GM12892 (cell line): ENCODE data around the gene BPIFA2.
"Not testable (repeated sequence)": the region's sequence is repeated elsewhere in the genome, so short reads cannot be mapped to it uniquely, and the experiment has no call there.

Experiments used
- DNase-seq: peaks from one replicate; pipeline ENCODE4 v3.0.0; 2011; ENCODE audit not compliant: insufficient read length
- FAIRE-seq: peaks from 2 replicates; lab custom pipeline; 2011; peaks lifted over from hg19 to GRCh38; lab: Jason Lieb, UNC
- POLR2A ChIP-seq: IDR thresholded peaks from 2 replicates; pipeline ENCODE4 v1.6.1; 2011; ENCODE audit warnings: low read depth, low read length, control low read depth
- POLR2AphosphoS5 ChIP-seq: IDR thresholded peaks from 2 replicates; pipeline ENCODE4 v1.6.1; 2011; ENCODE audit warnings: low read depth, low read length, control low read depth
- TAF1 ChIP-seq: IDR thresholded peaks from 2 replicates; pipeline ENCODE4 v1.6.1; 2011; ENCODE audit warnings: low read depth, mild to moderate bottlenecking, control low read depth, low read length, borderline replicate concordance

Gene BPIFA2

DNA sequence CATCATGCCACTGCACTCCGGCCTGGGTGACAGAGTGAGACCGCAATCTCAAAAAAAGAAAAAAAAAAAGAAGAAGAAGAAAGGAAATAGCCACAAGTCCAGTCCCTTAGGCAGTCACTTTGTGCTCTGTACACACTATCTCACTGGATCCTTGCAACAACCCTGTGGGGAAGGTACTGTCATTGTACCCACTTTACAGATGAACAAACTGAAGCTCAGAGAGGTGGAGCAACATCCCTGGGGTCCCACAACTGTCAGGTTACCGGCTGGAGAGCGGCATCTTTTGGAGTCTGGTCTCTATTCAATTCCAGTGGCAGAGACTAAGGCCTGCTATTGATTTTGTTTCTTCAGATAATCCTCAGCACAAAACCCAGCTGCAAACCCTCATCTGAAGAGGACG lies 12.2 kb downstream of the BPIFA2 start:
- TF ChIP-seq POLR2AphosphoS5: no peak
- no peak for FAIRE-seq
- no peak for DNase-seq

DNA sequence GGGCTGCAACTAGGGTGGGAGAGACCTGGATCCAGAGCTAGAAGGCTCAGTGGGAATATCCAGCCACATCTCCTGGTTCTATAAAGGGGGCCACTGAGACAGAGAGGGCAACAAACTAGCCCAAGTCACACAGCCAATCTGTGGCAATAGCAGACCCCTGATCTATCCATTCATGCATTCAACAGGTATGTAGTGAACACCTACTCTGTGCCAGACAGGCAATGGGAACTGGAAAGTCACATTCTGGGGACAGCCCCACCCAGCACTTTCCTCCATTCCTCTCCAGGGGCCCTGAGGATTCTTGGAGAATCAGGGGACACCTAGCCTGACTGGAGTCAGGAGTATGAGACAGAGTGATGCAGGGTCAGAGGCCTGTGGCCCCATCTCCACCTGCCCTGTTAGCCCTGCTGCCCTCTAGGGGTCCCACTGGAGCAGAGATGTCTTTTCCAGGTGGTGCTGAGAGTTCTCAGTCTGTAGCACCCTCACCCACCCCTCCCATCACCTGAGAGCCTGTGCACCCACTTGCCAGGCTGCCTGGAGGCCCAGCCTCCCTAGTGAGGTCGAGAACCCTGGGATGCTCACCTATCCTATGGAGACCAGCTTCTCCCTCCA lies 13.6 kb downstream of the BPIFA2 start:
- TF ChIP-seq TAF1 (no peak), POLR2A (no peak), POLR2AphosphoS5 (no peak)
- no peak for FAIRE-seq
- no peak for DNase-seq

DNA sequence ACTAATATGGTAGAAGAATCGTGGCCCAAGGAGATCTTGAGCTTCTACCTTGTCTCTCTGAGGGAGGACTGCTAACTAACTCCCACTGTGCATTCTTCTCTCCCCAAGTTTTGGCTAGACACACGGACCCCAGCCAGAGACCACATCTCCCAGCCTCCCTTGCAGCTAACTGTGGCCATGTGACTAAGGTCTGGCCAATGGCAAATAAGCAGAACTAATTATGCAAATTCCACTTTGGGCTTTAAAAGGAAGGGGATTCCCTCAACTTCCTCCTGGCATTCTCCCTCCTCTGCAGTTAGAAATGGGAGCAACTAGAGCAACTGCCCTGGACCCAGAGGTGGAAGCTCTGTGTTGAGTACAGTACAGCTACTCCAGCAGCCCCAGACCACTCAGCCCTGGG lies 15.4 kb downstream of the BPIFA2 start:
- DNase-seq (no peak), FAIRE-seq (no peak)
- no peak for TF ChIP-seq POLR2AphosphoS5
- TF ChIP-seq TAF1: no peak
- no peak for TF ChIP-seq POLR2A

DNA sequence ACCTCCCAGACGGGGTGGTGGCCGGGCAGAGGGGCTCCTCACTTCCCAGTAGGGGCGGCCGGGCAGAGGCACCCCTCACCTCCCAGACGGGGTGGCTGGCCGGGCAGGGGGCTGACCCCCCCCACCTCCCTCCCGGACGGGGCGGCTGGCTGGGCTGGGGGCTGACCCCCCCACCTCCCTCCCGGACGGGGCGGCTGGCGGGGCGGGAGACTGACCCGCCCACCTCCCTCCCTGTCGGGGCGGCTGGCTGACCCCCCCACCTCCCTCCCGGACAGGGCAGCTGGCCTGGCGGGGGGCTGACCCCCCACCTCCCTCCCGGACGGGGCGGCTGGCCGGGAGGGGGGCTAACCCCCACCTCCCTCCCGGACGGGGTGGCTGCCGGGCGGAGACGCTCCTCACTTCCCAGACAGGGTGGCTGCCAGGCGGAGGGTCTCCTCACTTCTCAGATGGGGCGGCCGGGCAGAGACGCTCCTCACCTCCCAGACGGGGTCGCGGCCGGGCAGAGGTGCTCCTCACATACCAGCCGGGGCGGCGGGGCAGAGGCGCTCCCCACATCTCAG lies 17.2 kb downstream of the BPIFA2 start:
- not testable (repeated sequence) for DNase-seq

DNA sequence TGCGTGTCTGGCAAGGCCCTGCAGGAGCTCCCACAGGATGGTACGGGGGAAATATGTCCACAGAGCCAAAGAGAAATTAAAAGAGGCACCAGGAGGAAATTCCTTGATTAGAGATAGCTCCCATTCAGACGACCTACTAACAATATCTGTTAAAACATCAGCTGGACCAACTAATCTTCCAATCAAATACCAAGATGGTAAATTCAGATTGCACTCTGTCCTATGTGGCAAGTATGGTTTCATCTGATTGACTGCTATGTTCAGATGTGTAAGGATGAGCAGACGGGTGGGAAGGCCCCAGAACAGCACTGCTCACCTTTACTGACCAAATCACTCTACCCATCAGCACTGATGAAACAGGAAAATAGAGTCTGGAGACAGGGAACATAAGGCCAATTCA lies 19.5 kb downstream of the BPIFA2 start:
- no peak for TF ChIP-seq POLR2AphosphoS5
- TF ChIP-seq TAF1: no peak
- no peak for TF ChIP-seq POLR2A
- no peak for FAIRE-seq

More for the DNA sequence above, 17.2 kb downstream of the BPIFA2 start:
- not testable (repeated sequence) for FAIRE-seq

DNA sequence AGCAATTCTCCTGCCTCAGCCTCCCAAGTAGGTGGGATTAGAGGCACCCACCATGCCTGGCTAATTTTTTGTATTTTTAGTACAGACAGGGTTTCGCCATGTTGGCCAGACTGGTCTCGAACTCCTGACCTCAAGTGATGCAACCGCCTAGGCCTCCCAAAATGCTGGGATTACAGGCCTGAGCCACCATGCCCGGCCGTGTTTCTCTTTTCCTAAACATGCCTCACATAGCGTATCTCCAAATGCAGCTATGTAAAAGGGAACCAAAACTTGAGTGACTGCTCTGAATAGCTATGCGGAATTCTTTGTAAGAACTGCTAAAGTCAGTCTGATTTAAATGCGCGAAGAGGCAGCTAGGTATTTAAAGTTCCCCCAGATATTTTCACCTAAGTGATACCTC lies 20.5 kb downstream of the BPIFA2 start:
- TF ChIP-seq POLR2A (no peak), POLR2AphosphoS5 (no peak), TAF1 (no peak)
- no peak for FAIRE-seq

More for the DNA sequence above, 19.5 kb downstream of the BPIFA2 start:
- no peak for DNase-seq

DNA sequence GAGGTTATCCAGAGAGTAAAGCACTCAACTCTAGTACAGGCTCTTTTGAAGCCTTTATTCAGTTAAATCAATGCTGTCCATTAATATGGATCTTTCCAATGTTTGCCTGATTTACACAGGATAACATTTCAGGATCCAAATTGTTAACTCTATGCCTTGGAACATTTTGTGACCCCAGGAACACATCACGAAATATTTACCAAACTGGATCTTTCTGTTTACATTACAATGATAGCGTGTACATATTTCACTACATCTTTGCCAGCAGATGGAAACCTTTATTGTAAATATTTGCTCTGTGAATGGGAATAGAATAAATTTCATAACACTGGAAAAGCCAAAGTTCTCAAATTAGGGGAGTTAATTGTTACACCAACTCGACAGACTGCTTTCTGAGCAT lies 23.5 kb downstream of the BPIFA2 start:
- no peak for DNase-seq
- no peak for FAIRE-seq
- TF ChIP-seq POLR2AphosphoS5: no peak
- no peak for TF ChIP-seq TAF1
- no peak for TF ChIP-seq POLR2A

More for the DNA sequence above, 20.5 kb downstream of the BPIFA2 start:
- no peak for DNase-seq

DNA sequence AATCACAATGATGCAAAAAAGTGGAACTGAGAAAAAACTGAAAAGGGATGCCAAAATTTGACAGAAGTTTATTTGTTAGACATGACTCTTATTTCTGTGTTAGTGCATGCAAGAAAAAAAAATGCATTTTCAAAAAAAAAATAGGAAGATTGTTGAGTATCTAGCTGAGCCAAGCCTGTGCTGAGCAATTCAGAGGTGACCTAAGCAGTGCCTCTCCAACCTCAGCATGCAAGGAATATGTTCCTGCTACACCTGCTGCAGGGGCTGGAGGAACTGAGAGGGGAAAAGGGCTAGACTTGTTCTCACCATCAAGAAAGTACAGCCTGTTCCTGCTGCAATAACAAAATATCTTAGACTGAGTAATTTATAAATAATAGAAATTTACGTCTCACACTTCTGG lies 24.0 kb downstream of the BPIFA2 start:
- FAIRE-seq (no peak), DNase-seq (no peak)
- TF ChIP-seq TAF1: no peak
- no peak for TF ChIP-seq POLR2AphosphoS5
- TF ChIP-seq POLR2A: no peak

DNA sequence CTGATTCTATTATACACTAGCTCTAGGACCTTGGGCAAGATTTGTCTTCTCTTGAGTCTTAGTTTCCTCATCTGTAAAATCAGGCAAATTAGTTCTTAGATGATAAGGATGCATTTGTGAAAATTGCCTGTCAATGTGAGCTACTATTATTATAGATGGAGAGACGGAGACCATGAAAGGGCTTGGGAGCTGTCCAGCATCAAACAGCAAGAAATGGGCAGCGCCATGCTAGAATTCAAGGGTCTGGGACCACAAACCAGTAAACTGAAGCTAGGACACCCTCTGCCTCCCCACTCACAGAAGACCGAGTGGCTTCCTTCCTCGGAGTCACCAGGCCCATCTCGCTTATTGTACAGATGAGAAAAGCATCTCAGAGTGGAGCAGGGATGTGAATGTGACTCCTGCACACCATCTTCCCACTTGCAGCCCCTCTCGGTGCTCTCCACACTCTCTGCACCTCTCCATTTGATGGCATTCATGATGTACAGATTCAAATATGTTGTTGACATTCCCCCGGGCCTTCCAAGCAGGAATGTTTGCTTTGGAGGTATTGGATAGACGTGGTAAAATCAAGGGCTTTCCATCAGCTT lies 25.0 kb downstream of the BPIFA2 start:
- DNase-seq (no peak), FAIRE-seq (no peak)

DNA sequence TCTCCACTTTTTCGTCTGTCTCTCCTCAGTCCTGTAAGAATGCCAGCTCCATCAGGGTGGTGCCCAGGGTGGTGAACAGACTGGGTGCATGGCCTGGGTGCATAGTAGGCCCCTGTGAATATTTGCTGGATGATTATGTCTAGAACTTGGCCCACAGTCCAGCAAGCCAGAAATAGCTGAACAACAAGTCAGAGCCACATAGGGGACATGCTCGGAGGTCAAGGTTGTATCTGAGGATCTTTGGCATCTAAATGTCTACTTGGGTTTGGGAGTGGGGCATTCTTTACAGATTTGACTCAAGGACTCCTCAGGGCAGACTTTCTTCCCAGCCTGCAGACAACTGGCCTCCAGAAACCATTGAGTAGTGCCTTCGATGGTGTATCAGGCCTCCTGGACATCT lies 31.1 kb downstream of the BPIFA2 start:
- DNase-seq: no peak
- TF ChIP-seq POLR2AphosphoS5 (no peak), TAF1 (no peak), POLR2A (no peak)
- FAIRE-seq: no peak

More for the DNA sequence above, 25.0 kb downstream of the BPIFA2 start:
- TF ChIP-seq POLR2AphosphoS5: no peak
- TF ChIP-seq POLR2A: no peak
- no peak for TF ChIP-seq TAF1

DNA sequence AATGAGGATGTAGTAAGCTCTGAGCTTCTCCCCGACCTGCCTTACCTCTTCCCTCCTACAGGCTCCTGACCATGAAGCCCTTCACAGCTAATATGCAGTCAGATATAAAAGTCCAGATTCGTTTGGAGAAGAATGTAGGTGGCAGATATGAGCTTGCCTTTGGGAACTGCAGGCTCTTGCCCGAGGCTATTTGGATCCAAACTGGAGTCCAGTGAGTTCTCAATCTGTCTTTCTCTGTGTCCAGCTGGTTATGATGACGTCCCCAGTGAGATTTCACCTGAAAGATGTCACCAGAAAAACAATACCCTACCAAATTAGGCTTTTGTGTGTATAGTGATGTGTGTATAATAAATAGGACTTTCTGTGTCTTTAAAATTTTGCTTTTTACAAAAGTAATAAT lies 34.5 kb downstream of the BPIFA2 start:
- FAIRE-seq (no peak), DNase-seq (no peak)
- TF ChIP-seq POLR2A: no peak
- no peak for TF ChIP-seq POLR2AphosphoS5
- no peak for TF ChIP-seq TAF1

DNA sequence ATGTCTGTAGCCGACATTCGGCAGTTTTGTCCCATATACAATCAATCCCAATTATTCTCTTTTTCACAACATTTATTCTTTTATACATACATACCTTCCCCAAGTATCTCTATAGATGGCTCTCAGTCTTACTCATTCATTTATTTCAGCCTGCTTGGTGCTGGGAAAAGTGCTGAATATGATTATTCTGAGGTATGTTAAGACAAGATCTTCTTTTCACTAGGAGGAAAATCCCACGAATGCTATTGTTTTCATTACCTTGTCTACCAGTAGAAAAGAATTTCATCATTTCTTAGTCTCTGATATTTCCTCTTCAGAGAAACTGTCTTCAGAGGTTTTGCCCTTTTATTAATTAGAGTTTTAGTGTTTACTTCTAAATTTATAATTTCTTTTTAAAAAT lies 35.5 kb downstream of the BPIFA2 start:
- FAIRE-seq: no peak
- no peak for DNase-seq
- TF ChIP-seq POLR2A (no peak), TAF1 (no peak), POLR2AphosphoS5 (no peak)

DNA sequence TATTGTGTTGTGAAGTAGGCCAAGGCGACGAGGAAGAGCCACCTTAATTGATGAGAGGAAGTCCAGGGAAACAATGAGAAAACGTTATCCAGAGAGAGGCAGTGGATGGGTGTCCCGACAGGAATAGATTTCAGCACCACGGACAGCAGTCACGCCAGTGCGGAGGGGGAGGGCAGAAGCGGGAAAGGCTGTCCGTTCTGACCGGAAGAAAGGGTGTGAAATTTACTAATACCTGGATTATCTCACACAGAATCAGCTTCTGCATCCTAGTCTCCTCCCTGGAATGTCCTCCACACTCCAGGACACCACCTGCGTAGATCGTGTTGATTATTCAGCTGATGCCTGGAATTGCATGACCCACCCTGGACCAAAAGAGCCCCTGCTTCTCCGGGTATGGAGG lies 41.8 kb downstream of the BPIFA2 start:
- DNase-seq (no peak), FAIRE-seq (no peak)
- no peak for TF ChIP-seq POLR2A
- no peak for TF ChIP-seq TAF1
- no peak for TF ChIP-seq POLR2AphosphoS5
